K562 (cell line): ENCODE results near the gene MPL. TPM values are rescaled to one million over a fixed set of nuclear protein-coding genes. Genes with fewer than 3 reads are reported as not detected.
A peak's percentile ranks its signal among the peaks of the same experiment; 100 is the strongest.

Experiments used
- ATAC-seq: fragments of 200-7000 bp; cut with Tn5 transposase; 3 replicates; pipeline ENCODE4 v1.9.1; 2020; ENCODE audit warnings: moderate library complexity
- BruUV-seq: library from RNA; stranded (reverse); fragments of 400-500 nt; replicated peaks from 2 replicates; lab custom pipeline; 2021; lab: Mats Ljungman, UMichigan
- CTCF ChIA-PET: fragments of 300-600 bp; formaldehyde crosslinking; extraction: SDS; loops from one replicate; lab custom pipeline; 2021; ENCODE audit warnings: low intra/inter-chr PET ratio; lab: Yijun Ruan, JAX
- POLR2A ChIA-PET: fragments of 300-600, 350-650 bp; sonication (Branson Sonifier 250); formaldehyde crosslinking; extraction: SDS; loops from one replicate; lab custom pipeline; 2021; ENCODE audit warnings: antibody characterized with exemption, inconsistent platforms; lab: Yijun Ruan, JAX
- DNase-seq, 4 experiments: peaks; one replicate each; pipeline versions ENCODE4 v3.0.0 to v3.0.0-alpha.2; 2011 to 2018; ENCODE audit warnings: low spot score in 3 of 4, mixed read lengths in 3 of 4; ENCODE audit errors: extremely low read depth in 1 of 4
- FAIRE-seq: peaks from 2 replicates; lab custom pipeline; 2011; peaks lifted over from hg19 to GRCh38; lab: Jason Lieb, UNC
- H2AFZ ChIP-seq: 2 replicates; pipeline ENCODE4 v1.6.0; 2011; ENCODE audit warnings: low read depth, low read length, control low read depth, inconsistent platforms
- H3K27ac ChIP-seq: fragments of 200-600 bp; 3 replicates; pipeline ENCODE4 v1.8.0; 2011; ENCODE audit warnings: low read depth, mild to moderate bottlenecking, control low read depth, inconsistent platforms, low read length, moderate library complexity, mixed read lengths; ENCODE audit errors: extremely low read depth
- H3K27me3 ChIP-seq, 2 experiments: fragments of 300-600 bp in 1 of 2; 2 replicates in 1 of 2; 3 replicates in 1 of 2; pipeline versions ENCODE4 v1.6.0 to v1.8.0; 2011; ENCODE audit warnings: inconsistent platforms in 2 of 2, low read length in 2 of 2, mild to moderate bottlenecking in 1 of 2, mixed read lengths in 1 of 2, moderate library complexity in 1 of 2; ENCODE audit not compliant: control insufficient read depth in 2 of 2, insufficient read depth in 2 of 2
- H3K36me3 ChIP-seq: fragments of 300-600 bp; 3 replicates; pipeline ENCODE4 v1.8.0; 2011; ENCODE audit warnings: mild to moderate bottlenecking, low read length, inconsistent platforms; ENCODE audit not compliant: control insufficient read depth, insufficient read depth
- H3K4me1 ChIP-seq, 2 experiments: fragments of 200-600 bp in 1 of 2; replicated peaks in 1 of 2; 2 replicates in 1 of 2; 3 replicates in 1 of 2; pipeline versions ENCODE4 v1.5.1 to v1.8.0; 2011; ENCODE audit warnings: inconsistent platforms in 2 of 2, low read length in 2 of 2, mild to moderate bottlenecking in 1 of 2, mixed read lengths in 1 of 2, moderate library complexity in 1 of 2; ENCODE audit not compliant: control insufficient read depth in 2 of 2, insufficient read depth in 2 of 2
- H3K4me2 ChIP-seq: 2 replicates; pipeline ENCODE4 v1.6.1; 2011; ENCODE audit warnings: low read length, control low read depth, inconsistent platforms, mixed read lengths; ENCODE audit not compliant: insufficient read depth
- H3K4me3 ChIP-seq: fragments of 200-600 bp; sonication (generic), shearing (Covaris generic); 2 replicates; pipeline ENCODE4 v1.5.1; 2016; ENCODE audit warnings: control low read depth, inconsistent platforms
- H3K79me2 ChIP-seq: fragments of 200-600 bp; 3 replicates; pipeline ENCODE4 v1.8.0; 2011; ENCODE audit warnings: low read length, inconsistent platforms; ENCODE audit not compliant: control insufficient read depth, insufficient read depth
- H3K9ac ChIP-seq, 2 experiments: 2 replicates each; pipeline versions ENCODE4 v1.6.0 to v1.6.1; 2011; ENCODE audit warnings: low read depth in 2 of 2, low read length in 2 of 2, control low read depth in 1 of 2, inconsistent platforms in 1 of 2, mild to moderate bottlenecking in 1 of 2, mixed read lengths in 1 of 2; ENCODE audit not compliant: insufficient read depth in 1 of 2
- H3K9me1 ChIP-seq: one replicate; pipeline ENCODE4 v1.6.0; 2011; ENCODE audit warnings: inconsistent platforms, mild to moderate bottlenecking, low read length, moderate library complexity; ENCODE audit not compliant: control insufficient read depth, insufficient read depth
- H3K9me3 ChIP-seq: replicated peaks from 2 replicates; pipeline ENCODE4 v1.5.1; 2011; ENCODE audit warnings: low read depth, low read length, inconsistent platforms; ENCODE audit not compliant: control insufficient read depth, insufficient read depth
- H4K20me1 ChIP-seq: replicated peaks from 2 replicates; pipeline ENCODE4 v1.6.1; 2011; ENCODE audit warnings: low read length, inconsistent platforms, mixed read lengths; ENCODE audit not compliant: control insufficient read depth, insufficient read depth
- CBX3 ChIP-seq, 2 experiments: IDR thresholded peaks; 1 replicate in 1 of 2; 2 replicates in 1 of 2; pipeline ENCODE4 v1.6.1; 2012; ENCODE audit warnings: inconsistent platforms in 2 of 2, low read length in 2 of 2, borderline replicate concordance in 1 of 2, control low read depth in 1 of 2
- DACH1 ChIP-seq: fragments of 450-650 bp; IDR thresholded peaks from 2 replicates; pipeline ENCODE4 v1.6.1; 2018; ENCODE audit not compliant: partially characterized antibody
- EHMT2 ChIP-seq: fragments of 450-650 bp; IDR thresholded peaks from 2 replicates; pipeline ENCODE4 v1.6.1; 2018; ENCODE audit warnings: antibody characterized with exemption
- HMG20A ChIP-seq: fragments of 450-650 bp; formaldehyde crosslinking; conservative IDR thresholded peaks from 2 replicates; pipeline ENCODE4 v1.4.0; 2020; ENCODE audit warnings: mild to moderate bottlenecking, mixed read lengths
- KLF6 ChIP-seq: fragments of 250-450 bp; sonication (Bioruptor Pico); IDR thresholded peaks from 2 replicates; pipeline ENCODE4 v1.4.0; 2020; ENCODE audit warnings: mild to moderate bottlenecking, moderate library complexity, borderline replicate concordance
- MEF2A ChIP-seq: IDR thresholded peaks from 2 replicates; pipeline ENCODE4 v1.6.1; 2011; ENCODE audit warnings: low read depth, mild to moderate bottlenecking, low read length, moderate library complexity; ENCODE audit not compliant: control insufficient read depth
- NFE2 ChIP-seq: IDR thresholded peaks from 2 replicates; pipeline ENCODE4 v1.6.1; 2014; ENCODE audit warnings: antibody characterized with exemption, low read depth
- RBM17 ChIP-seq: fragments of 200-400 bp; formaldehyde crosslinking; IDR thresholded peaks from 2 replicates; pipeline ENCODE4 v1.6.1; 2017; ENCODE audit warnings: low read depth, mild to moderate bottlenecking, low read length, borderline replicate concordance
- RHOXF2B ChIP-seq: fragments of 250-450 bp; sonication (Bioruptor Pico); conservative IDR thresholded peaks from 2 replicates; pipeline ENCODE4 v1.5.1; 2021
- STAT5B ChIP-seq: fragments of 250-450 bp; sonication (Bioruptor Pico); IDR thresholded peaks from 2 replicates; pipeline ENCODE4 v1.8.0; 2021; ENCODE audit warnings: mild to moderate bottlenecking, inconsistent platforms
- TEAD1 ChIP-seq, 2 experiments: fragments of 450-650 bp in 1 of 2; sonication (generic) in 1 of 2; formaldehyde crosslinking; IDR thresholded peaks; 2 replicates each; pipeline versions ENCODE4 v1.4.0 to v1.8.0; 2020 to 2022; ENCODE audit warnings: mild to moderate bottlenecking in 2 of 2, missing genetic modification reagents in 1 of 2
- ZNF253 ChIP-seq: fragments of 250-450 bp; sonication (Bioruptor Pico); conservative IDR thresholded peaks from 2 replicates; pipeline ENCODE4 v1.6.1; 2021; ENCODE audit warnings: mild to moderate bottlenecking
- ZNF583 ChIP-seq: fragments of 250-450 bp; sonication (Bioruptor Pico); IDR thresholded peaks from 2 replicates; pipeline ENCODE4 v1.4.0; 2020
- WGBS: fragments of 100-300 bp; shearing (Covaris generic); methylation state at CpG from one replicate; pipeline ENCODE4 v1.1.6; 2016; ENCODE audit warnings: low coverage, mixed read lengths; ENCODE audit not compliant: insufficient coverage; ENCODE audit errors: missing lambda C conversion rate; 5-methylcytosine and 5-hydroxymethylcytosine counted together
- in situ Hi-C: fragments of 300-500 bp; cut with MboI; formaldehyde crosslinking; loops from 4 replicates; pipeline ENCODE4 v1.15.0; 2018; ENCODE audit warnings: inconsistent platforms, mixed read lengths
- intact Hi-C: fragments of 100-400 bp; cut with micrococcal nuclease; formaldehyde crosslinking; loops from 2 replicates; pipeline ENCODE4 v1.14.2; 2022
- polyA plus RNA-seq, 8 experiments: library from polyadenylated mRNA; depleted of rRNA in 4 of 8; stranded (reverse) in 5 of 8; unstranded in 3 of 8; fragments of >200 nt; fragmentation: Nextera tagmentation in 2 of 8; fragmentation: Illumina TruSeq in 1 of 8; extraction: Ambion mirVana in 2 of 8; extraction: Trizol in 1 of 8; gene quantifications; 2 replicates each; pipeline versions ENCODE4 v1.2.1 to v1.2.3, GENCODE V29; 2011 to 2014; ENCODE audit warnings: inconsistent platforms in 1 of 8, missing spikeins in 1 of 8
- total RNA-seq, 7 experiments: library from RNA; depleted of rRNA in 6 of 7; stranded (reverse); fragments of >200 nt in 6 of 7; fragmentation: Illumina TruSeq in 2 of 7; extraction: Trizol in 2 of 7; gene quantifications; 2 replicates each; pipeline versions ENCODE4 v1.2.1 to v1.2.3, GENCODE V29; 2011 to 2021; ENCODE audit warnings: low replicate concordance in 1 of 7
- TF ChIP-seq, protein P1 (sequence below): fragments of 450-650 bp; IDR thresholded peaks from 2 replicates; pipeline ENCODE4 v1.6.1; 2016
- TF ChIP-seq, protein P2 (sequence below): sonication (generic); IDR thresholded peaks from 2 replicates; pipeline ENCODE4 v1.6.1; 2016
- TF ChIP-seq, protein P3 (sequence below), 2 experiments: fragments of 250-450 bp in 1 of 2; fragments of 450-650 bp in 1 of 2; sonication (Bioruptor Pico) in 1 of 2; IDR thresholded peaks; 2 replicates each; pipeline versions ENCODE4 v1.6.1 to v1.8.0; 2016 to 2021; ENCODE audit warnings: mild to moderate bottlenecking in 2 of 2, moderate library complexity in 2 of 2, missing compliant biosample characterization in 1 of 2, missing genetic modification characterization in 1 of 2
- TF ChIP-seq, protein P4 (sequence below): sonication (generic); formaldehyde crosslinking; IDR thresholded peaks from 2 replicates; pipeline ENCODE4 v1.8.0; 2022; ENCODE audit warnings: mild to moderate bottlenecking, missing genetic modification reagents
- TF ChIP-seq, protein P5 (sequence below): fragments of 250-450 bp; sonication (Bioruptor Pico); IDR thresholded peaks from 2 replicates; pipeline ENCODE4 v1.5.0; 2021

Gene MPL
- total and polyA plus RNA-seq, 9 of the 15 experiments (the other 6 are each of a cell fraction or from before 2014, with no cell fraction given) = not detected

DNA sequence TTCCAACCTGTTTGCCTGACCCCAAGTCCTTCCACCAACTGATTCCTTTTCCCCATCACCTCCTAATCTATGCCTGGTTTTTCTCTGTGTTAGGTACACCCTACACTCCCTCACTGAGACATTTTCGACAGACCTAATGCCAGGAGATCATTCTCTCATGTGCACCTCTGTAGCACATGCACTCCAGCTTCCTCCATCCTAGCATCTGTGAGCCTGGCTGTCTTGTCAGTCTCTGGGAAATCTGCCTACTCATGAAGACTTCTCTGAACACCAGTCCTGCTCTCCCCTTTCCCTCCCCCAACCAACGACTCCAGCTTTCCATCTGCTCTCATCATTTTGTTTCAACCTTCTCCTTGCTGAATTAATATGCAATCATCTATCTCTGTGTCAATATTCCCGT is 51.0 kb downstream of the MPL start:
- intact Hi-C loops = no loop called here
- TF ChIP-seq EHMT2 (no peak), NFE2 (peak; percentile 68), CBX3 (IDR thresholded peaks at IDR 0.05; ENCODE audit: borderline replicate concordance in 1 of 2, low read length in 2 of 2) (no peak), ZNF253 (CRISPR knock-in tag) (no peak), HMG20A (CRISPR knock-in tag) (no peak), TEAD1 (CRISPR knock-in tag; IDR thresholded peaks at IDR 0.05) (0 out of 4 replicates have a peak, but pooled peaks of 1 of the 2 experiments have one; percentile 18), RBM17 (no peak), KLF6 (CRISPR knock-in tag) (no peak), STAT5B (CRISPR knock-in tag) (no peak), DACH1 (no peak), ZNF583 (CRISPR knock-in tag) (no peak), RHOXF2B (CRISPR knock-in tag) (no peak), MEF2A (no peak)
- TF ChIP-seq, protein P1, sequence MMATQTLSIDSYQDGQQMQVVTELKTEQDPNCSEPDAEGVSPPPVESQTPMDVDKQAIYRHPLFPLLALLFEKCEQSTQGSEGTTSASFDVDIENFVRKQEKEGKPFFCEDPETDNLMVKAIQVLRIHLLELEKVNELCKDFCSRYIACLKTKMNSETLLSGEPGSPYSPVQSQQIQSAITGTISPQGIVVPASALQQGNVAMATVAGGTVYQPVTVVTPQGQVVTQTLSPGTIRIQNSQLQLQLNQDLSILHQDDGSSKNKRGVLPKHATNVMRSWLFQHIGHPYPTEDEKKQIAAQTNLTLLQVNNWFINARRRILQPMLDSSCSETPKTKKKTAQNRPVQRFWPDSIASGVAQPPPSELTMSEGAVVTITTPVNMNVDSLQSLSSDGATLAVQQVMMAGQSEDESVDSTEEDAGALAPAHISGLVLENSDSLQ = peak; percentile 4; the same call in 1 of the 2 replicates
- TF ChIP-seq, protein P2, sequence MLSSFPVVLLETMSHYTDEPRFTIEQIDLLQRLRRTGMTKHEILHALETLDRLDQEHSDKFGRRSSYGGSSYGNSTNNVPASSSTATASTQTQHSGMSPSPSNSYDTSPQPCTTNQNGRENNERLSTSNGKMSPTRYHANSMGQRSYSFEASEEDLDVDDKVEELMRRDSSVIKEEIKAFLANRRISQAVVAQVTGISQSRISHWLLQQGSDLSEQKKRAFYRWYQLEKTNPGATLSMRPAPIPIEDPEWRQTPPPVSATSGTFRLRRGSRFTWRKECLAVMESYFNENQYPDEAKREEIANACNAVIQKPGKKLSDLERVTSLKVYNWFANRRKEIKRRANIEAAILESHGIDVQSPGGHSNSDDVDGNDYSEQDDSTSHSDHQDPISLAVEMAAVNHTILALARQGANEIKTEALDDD = no peak
- TF ChIP-seq, protein P3, sequence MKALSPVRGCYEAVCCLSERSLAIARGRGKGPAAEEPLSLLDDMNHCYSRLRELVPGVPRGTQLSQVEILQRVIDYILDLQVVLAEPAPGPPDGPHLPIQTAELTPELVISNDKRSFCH (CRISPR knock-in tag; IDR thresholded peaks at IDR 0.05) = no peak
- TF ChIP-seq, protein P3 (tag; IDR thresholded peaks at IDR 0.05) = no peak
- TF ChIP-seq, protein P4, sequence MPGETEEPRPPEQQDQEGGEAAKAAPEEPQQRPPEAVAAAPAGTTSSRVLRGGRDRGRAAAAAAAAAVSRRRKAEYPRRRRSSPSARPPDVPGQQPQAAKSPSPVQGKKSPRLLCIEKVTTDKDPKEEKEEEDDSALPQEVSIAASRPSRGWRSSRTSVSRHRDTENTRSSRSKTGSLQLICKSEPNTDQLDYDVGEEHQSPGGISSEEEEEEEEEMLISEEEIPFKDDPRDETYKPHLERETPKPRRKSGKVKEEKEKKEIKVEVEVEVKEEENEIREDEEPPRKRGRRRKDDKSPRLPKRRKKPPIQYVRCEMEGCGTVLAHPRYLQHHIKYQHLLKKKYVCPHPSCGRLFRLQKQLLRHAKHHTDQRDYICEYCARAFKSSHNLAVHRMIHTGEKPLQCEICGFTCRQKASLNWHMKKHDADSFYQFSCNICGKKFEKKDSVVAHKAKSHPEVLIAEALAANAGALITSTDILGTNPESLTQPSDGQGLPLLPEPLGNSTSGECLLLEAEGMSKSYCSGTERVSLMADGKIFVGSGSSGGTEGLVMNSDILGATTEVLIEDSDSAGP = no peak
- TF ChIP-seq, protein P5, sequence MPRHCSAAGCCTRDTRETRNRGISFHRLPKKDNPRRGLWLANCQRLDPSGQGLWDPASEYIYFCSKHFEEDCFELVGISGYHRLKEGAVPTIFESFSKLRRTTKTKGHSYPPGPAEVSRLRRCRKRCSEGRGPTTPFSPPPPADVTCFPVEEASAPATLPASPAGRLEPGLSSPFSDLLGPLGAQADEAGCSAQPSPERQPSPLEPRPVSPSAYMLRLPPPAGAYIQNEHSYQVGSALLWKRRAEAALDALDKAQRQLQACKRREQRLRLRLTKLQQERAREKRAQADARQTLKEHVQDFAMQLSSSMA = no peak

More for the DNA sequence above, 51.0 kb downstream of the MPL start:
- H3K79me2 ChIP-seq = peaks cover 39% of the 10 kb centered on the region
- H4K20me1 ChIP-seq = peaks cover 13% of the 10 kb centered on the region; the same call in 1 of the 2 replicates
- H3K36me3 ChIP-seq = peaks cover 48% of the 10 kb centered on the region
- H3K4me1 ChIP-seq = peaks cover 0 to 13% of the 10 kb centered on the region in 2 experiments; a peak in 2 of 5 replicates
- no peaks in the 10 kb centered on the region for H3K9me3 ChIP-seq
- H3K4me2 ChIP-seq = peak overlapping the region; percentile 99
- ChIA-PET POLR2A (interaction anchor here (0.9 to 7.2 kb wide), 9 partner anchors 9 to 58 kb away, joined by 3 to 72 read pairs (median 4); partner anchors contain the start of genes CDC20 and ELOVL1), CTCF (no interaction called here)
- peak overlapping the region; percentile 15 to 92; a peak in 3 of 4 replicates for H3K9ac ChIP-seq
- no peaks in the 10 kb centered on the region for H3K27me3 ChIP-seq
- no peak overlapping the region for H2AFZ ChIP-seq
- H3K9me1 ChIP-seq = peaks cover 5% of the 10 kb centered on the region
- in situ Hi-C loops = no loop called here
- peak overlapping the region; percentile 61 for H3K4me3 ChIP-seq
- no TSS peak for BruUV-seq
- ATAC-seq (no peak), DNase-seq (peak in 1 of 4 experiments; percentile 36), FAIRE-seq (peak; percentile 44)
- no peak overlapping the region; the same call in 1 of the 3 replicates for H3K27ac ChIP-seq
- 16% methylated on average over 3 of the region's 3 CpGs for WGBS
